GM19099 (cell line): Measurements from ENCODE around the gene LYZL2.

Experiments
- POLR2A ChIP-seq: IDR thresholded peaks from 3 replicates; pipeline ENCODE4 v1.6.1; 2011; ENCODE audit warnings: low read depth; ENCODE audit not compliant: insufficient read length; ENCODE audit errors: extremely low read depth

Gene LYZL2

GRCh38 chr10:30607814-30608213, 21.7 kb downstream of the LYZL2 start:
- TF ChIP-seq POLR2A: no peak

DNA sequence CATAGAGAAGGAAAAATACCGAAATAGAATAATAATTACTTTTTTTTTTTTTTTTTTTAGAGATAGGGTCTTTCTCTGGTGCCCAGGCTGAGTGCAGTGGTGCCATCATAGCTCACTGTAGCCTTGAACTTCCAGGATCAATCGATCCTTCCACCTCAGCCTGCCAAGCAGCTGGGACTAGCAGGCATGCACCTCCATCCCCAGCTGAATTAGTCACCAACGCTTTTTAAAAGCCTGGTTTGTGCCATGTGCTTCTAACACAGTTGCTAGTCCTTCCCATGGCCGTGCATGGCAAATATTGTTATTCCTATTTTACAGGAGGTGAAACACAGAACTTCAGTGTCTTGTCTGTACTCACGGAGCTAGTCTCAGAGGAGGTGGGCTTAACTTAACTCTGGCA, 23.2 kb downstream of the LYZL2 start:
- TF ChIP-seq POLR2A: no peak

DNA sequence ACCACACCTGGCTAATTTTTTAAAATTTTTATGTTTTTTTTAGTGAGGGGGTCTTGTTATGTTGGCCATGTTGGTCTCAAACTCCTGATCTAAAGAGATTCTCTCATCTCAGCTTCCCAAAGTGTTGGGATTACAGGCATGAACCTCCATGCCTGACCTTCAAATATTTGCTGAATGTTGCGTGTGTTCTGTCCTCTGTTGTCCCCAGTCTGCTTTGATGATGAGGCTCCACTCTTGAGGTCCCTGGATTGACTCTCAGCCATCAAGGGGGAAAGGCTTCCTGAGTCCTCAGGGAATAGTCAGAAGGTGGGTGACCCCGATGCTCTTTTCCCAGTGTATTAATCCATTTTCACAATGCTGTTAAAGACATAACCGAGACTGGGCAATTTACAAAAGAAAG, 26.0 kb downstream of the LYZL2 start:
- TF ChIP-seq POLR2A: no peak

- TF ChIP-seq POLR2A: no peak
These were observed 26.8 kb downstream of the LYZL2 start for GRCh38 chr10:30602747-30603146.

GRCh38 chr10:30600005-30600404, 29.5 kb downstream of the LYZL2 start:
- no peak for TF ChIP-seq POLR2A

- no peak for TF ChIP-seq POLR2A
These were observed 31.3 kb downstream of the LYZL2 start for GRCh38 chr10:30598105-30598776.

GRCh38 chr10:30596013-30596412, 33.5 kb downstream of the LYZL2 start:
- TF ChIP-seq POLR2A: no peak

GRCh38 chr10:30594077-30594476, 35.5 kb downstream of the LYZL2 start:
- TF ChIP-seq POLR2A: no peak

- TF ChIP-seq POLR2A: no peak
These were observed 38.3 kb downstream of the LYZL2 start for GRCh38 chr10:30591249-30591670.

DNA sequence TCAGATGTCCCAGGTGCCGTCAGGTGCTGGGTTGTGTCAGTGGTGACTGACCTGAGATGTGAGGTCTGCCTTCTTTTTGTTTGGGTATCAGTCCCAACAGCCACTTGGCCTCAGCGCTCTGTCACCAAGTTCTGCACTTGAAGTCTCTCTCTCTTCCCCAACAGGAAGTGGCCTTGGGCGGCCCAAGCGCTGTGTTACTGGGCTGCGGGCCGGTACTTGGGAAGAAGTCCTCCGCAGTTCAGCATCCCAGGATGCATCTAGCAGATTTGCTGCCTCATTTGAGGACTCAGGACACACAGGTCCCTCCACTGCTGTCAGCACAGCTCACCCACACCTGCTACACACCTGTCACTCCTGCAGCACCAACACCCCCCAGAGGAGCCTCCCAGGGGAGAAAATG, 40.1 kb downstream of the LYZL2 start:
- TF ChIP-seq POLR2A: no peak

DNA sequence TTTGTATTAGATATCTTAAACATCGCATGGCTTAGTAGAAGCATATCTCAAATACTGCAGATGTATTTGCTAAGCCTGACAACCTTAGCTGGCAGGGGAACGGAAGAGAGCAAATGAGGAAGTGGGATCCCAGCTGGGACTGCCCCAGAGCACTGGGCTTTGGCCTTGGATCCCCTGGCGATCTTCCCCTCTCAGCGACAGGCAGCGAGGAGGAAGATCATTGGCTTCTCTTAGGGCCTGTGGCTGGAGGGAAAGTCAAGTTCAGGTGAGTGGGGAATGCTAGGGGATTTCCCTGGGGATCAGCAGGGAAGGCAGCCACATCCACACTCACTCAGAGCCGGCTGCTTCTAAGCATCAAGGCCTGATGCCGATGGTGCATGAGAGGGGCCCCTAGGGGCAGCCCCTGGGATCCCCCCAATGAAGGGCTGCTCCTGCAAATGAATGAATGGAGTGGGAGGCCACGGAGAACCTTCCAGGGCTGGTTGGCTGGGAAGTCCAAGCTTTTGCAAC, 42.0 kb downstream of the LYZL2 start:
- no peak for TF ChIP-seq POLR2A

- no peak for TF ChIP-seq POLR2A
These were observed 42.7 kb downstream of the LYZL2 start for GRCh38 chr10:30586828-30587227.

DNA sequence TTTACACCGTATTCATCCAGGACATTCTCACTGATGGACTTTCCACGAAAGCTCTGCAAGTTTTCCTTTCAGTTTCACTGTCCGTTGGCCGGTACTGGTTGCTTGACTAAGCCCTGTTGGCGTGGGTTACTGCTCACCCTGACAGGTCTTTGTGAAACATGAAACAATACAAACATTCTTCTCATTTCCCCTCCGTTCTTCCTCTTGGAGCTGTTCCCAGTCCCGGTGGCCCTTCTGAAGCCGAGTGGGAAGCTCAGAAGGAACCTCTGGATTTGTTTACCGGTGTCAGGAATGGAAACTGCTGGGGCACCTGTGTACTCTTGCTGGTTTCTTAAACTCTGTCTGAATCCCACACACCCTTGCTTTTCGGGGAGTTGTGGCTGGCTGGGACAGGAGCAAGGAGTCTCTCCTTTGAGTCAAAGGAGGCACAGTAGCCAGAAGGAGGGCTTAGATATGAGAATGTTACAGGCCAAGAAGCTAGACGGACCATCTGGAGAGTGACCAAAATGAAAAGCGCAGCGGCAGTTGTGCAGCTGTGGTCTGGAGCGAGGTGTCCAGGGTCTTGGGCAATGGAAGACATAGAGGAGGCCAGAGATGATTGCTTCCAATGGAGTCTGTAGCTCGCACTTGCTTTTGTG, 45.7 kb downstream of the LYZL2 start:
- no peak for TF ChIP-seq POLR2A

- TF ChIP-seq POLR2A: no peak
These were observed 47.7 kb downstream of the LYZL2 start for GRCh38 chr10:30581779-30582380.

DNA sequence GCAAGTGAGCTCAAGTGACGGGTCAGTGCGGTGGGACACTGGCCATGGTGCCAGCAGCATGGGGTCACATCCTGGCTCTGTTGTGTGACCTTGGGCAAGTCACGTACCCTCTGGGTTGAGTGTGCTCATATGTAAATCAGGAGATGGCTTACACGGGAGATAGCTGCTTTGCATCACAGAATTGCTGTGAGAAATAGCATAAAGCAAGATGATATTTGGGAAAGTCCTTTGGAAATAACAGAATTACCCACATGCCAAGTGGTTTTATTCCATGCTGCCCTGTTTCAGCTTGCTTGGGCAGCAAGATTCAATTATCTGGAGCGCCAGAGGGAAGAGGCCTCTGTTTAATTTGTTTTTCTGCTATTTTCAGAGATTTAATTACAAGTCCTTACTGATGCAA, 48.9 kb downstream of the LYZL2 start:
- TF ChIP-seq POLR2A: no peak

DNA sequence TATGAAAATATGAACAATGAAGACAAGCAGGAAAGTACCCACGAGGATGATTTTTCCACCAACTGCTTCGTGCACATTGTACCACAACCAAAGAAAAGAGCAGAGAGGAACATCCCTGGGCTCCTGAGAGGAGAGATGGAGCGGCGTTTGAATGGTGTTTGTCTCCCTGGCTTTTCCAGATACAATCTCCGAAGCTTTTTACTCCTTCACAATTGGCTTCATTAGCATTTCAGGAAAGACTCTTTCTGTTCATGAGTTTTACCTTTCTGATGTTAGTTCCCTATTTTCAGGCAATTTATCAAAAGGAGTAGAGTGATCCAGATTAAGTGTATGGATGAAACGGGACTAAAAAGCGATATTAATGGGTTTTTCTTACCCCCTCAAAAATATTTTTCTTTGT, 49.3 kb downstream of the LYZL2 start:
- no peak for TF ChIP-seq POLR2A
